Urinary bladder (tissue), 4 donors: ENCODE measurements around the gene SMIM35. TPM values are rescaled to one million over a fixed set of nuclear protein-coding genes. Genes with fewer than 3 reads are reported as not detected.

Source experiments
- DNase-seq: peaks from one replicate; pipeline ENCODE4 v3.0.0-alpha.2; 2015; ENCODE audit errors: extremely low spot score
- H3K27ac ChIP-seq: one replicate; pipeline ENCODE4 v1.5.1; 2013; ENCODE audit warnings: low read depth, mild to moderate bottlenecking, moderate library complexity
- H3K36me3 ChIP-seq: one replicate; pipeline ENCODE4 v1.6.1; 2013; ENCODE audit warnings: mild to moderate bottlenecking, moderate library complexity; ENCODE audit not compliant: insufficient read depth
- H3K4me1 ChIP-seq: one replicate; pipeline ENCODE4 v1.6.1; 2013; ENCODE audit warnings: mild to moderate bottlenecking, moderate library complexity; ENCODE audit not compliant: insufficient read depth
- H3K4me3 ChIP-seq: one replicate; pipeline ENCODE4 v1.5.1; 2013; ENCODE audit warnings: low read depth, low read length
- WGBS: extraction: QIAGEN DNeasy Blood & Tissue Kit; methylation state at CpG from one replicate; pipeline ENCODE4 v1.1.7; 2013; 5-methylcytosine and 5-hydroxymethylcytosine counted together
- polyA plus RNA-seq: library from polyadenylated mRNA; stranded (reverse); fragments of 200-250 nt; gene quantifications from one replicate; pipeline ENCODE4 v1.2.3, GENCODE V29; 2013
- total RNA-seq: library from RNA; depleted of rRNA; stranded (reverse); fragments of >200 nt; gene quantifications from one replicate; pipeline ENCODE4 v1.2.3, GENCODE V29; 2014
- donor health status: healthy with polysubstance abuse.
- donor health status: healthy.

Gene SMIM35
- total and polyA plus RNA-seq, 2 donors, result 0.03 TPM; not detected in 1

- DNase-seq, result no peak
- Histone ChIP-seq H3K36me3 (no peaks in the 10 kb centered on the region), H3K27ac (no peak overlapping the region), H3K4me1 (no peaks in the 10 kb centered on the region), H3K4me3 (no peak overlapping the region)
- WGBS, result 81% methylated on average over 12 of the region's 12 CpGs
Observed at GRCh38 chr11:118054712-118055640, 31.8 kb downstream of the SMIM35 start.

- WGBS, result 80% methylated on average over 13 of the region's 13 CpGs
- no peak overlapping the region for H3K27ac ChIP-seq
- no peaks in the 10 kb centered on the region for H3K4me1 ChIP-seq
- H3K36me3 ChIP-seq, result no peaks in the 10 kb centered on the region
- DNase-seq, result no peak
- no peak overlapping the region for H3K4me3 ChIP-seq
Observed at GRCh38 chr11:118052581-118053206, 34.1 kb downstream of the SMIM35 start.

GRCh38 chr11:118051611-118052461 lies 34.9 kb downstream of the SMIM35 start:
- DNase-seq, result no peak
- no peaks in the 10 kb centered on the region for H3K4me1 ChIP-seq
- no peaks in the 10 kb centered on the region for H3K36me3 ChIP-seq
- no peak overlapping the region for H3K4me3 ChIP-seq
- no peak overlapping the region for H3K27ac ChIP-seq
- 83% methylated on average over 16 of the region's 16 CpGs for WGBS

DNA sequence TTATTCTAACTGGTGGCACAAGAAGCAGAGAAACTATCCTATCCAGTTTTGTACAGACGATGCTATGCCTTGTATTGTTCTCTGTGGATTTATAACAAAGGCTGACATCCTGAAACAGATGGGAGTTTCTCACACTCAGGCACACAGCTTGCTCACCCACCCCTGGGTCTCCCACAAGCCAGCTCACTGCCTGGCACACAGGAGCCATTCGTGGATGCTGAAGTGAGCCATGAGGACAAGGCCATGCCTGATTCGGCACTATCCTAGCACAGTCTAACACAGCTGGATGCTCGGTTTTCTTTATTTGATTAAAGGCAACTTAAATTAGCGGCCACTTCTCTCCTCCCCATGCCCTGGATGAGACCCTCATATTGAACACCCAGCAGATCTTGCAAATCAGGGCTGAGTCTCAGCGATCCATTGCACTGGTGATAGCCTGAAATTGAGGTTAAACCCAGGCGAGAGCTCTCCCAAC lies 35.6 kb downstream of the SMIM35 start:
- no peak for DNase-seq
- Histone ChIP-seq H3K4me1 (no peaks in the 10 kb centered on the region), H3K36me3 (no peaks in the 10 kb centered on the region), H3K27ac (no peak overlapping the region), H3K4me3 (no peak overlapping the region)
- 89% methylated on average over 7 of the region's 7 CpGs for WGBS

GRCh38 chr11:118050208-118050891 lies 36.4 kb downstream of the SMIM35 start:
- DNase-seq, result no peak
- no peaks in the 10 kb centered on the region for H3K4me1 ChIP-seq
- H3K27ac ChIP-seq, result no peak overlapping the region
- H3K36me3 ChIP-seq, result no peaks in the 10 kb centered on the region
- H3K4me3 ChIP-seq, result no peak overlapping the region
- WGBS, result 94% methylated on average over 7 of the region's 7 CpGs

GRCh38 chr11:118049771-118050170 lies 37.0 kb downstream of the SMIM35 start:
- Histone ChIP-seq H3K36me3 (no peaks in the 10 kb centered on the region), H3K4me3 (no peak overlapping the region), H3K27ac (no peak overlapping the region), H3K4me1 (no peaks in the 10 kb centered on the region)
- WGBS, result 95% methylated on average over 6 of the region's 6 CpGs
- no peak for DNase-seq

- no peaks in the 10 kb centered on the region for H3K4me1 ChIP-seq
- no peaks in the 10 kb centered on the region for H3K36me3 ChIP-seq
- 74% methylated on average over 11 of the region's 11 CpGs for WGBS
- H3K4me3 ChIP-seq, result no peak overlapping the region
- no peak for DNase-seq
- H3K27ac ChIP-seq, result no peak overlapping the region
Observed at GRCh38 chr11:118048472-118049370, 38.0 kb downstream of the SMIM35 start.

- no peak overlapping the region for H3K4me3 ChIP-seq
- no peaks in the 10 kb centered on the region for H3K36me3 ChIP-seq
- H3K27ac ChIP-seq, result no peak overlapping the region
- H3K4me1 ChIP-seq, result no peaks in the 10 kb centered on the region
- DNase-seq, result no peak
- WGBS, result 79% methylated on average over 4 of the region's 4 CpGs
Observed at GRCh38 chr11:118047749-118048148, 39.0 kb downstream of the SMIM35 start.

DNA sequence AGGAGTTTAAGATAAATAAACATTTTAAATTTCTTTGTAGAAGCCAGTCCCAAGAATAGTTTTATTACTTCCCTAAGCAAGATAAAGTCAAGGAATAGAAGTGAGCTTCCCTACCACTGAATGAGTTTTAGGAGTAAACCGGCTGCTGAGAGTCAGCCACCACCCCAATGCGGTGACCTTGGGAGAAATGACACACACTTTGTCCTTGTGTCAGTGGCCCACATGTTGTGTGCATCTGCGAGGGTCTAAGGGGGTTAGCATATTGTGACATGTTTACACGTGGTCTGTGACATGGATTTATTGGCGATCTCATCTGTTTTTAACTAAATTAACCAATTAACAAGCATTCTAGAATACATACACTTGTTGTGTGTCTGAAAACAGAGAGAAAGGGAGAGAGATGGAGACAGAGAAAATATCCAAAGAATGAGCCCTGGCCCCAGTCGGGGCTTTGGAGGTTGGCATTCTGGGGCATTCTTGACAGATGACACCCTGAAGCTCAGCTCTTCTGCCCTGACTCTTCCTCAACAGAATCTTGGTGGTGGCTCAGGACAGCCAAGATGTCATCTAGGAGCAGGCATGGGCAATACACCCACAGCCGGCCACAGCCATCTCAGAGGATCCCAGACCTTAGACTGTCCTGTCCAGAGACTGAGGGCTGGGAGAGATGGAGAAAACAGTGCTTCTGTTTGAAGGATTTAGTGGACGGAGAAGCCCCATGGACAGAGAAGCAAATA lies 39.6 kb downstream of the SMIM35 start:
- DNase-seq, result no peak
- WGBS, result 69% methylated on average over 8 of the region's 8 CpGs
- Histone ChIP-seq H3K36me3 (no peaks in the 10 kb centered on the region), H3K4me3 (no peak overlapping the region), H3K27ac (no peak overlapping the region), H3K4me1 (no peaks in the 10 kb centered on the region)

DNA sequence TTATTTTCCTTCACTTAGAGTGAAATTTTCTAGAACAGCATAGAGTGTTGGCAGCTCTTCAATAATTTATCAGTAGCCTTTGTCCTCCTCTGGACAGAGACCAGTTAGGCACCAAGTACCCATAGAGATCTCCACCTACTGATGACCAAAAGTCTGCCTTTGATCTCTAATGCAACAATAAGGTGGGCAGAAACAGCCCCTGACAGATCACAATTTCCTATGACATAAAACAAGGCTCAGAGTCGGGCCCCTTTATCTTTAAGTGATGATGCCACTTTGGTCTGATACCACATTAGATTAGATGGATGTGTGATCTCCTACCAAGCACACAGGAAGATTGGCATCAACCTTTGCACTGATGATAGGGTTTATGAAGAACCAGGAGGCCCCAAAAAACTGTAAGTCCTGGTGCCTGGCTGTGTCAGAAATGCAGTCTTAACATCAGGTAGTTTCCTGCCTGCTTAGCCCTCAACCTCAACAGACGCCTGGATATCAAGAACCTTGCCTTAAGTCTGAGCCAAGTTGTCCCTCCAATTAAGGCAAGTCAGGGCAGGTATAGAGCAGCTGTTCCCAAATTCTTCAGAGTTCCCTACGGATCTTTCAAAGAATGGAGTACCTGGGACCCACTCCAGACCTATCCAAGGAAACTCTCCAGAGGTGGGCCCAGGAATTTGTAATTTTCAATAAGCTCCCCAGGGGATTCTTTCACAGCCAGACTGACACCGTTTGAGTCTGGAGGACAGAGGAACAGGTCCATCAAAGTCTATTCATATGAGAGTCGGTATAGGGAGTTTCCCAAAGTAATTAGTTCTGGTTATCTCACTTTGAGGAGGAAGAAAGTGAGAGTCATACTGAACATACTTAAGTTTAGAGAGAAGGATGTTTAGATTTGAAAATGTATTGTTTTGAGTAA lies 40.5 kb downstream of the SMIM35 start:
- DNase-seq, result no peak
- Histone ChIP-seq H3K27ac (no peak overlapping the region), H3K36me3 (no peaks in the 10 kb centered on the region), H3K4me3 (no peak overlapping the region), H3K4me1 (no peaks in the 10 kb centered on the region)
- 44% methylated on average over 5 of the region's 5 CpGs for WGBS

DNA sequence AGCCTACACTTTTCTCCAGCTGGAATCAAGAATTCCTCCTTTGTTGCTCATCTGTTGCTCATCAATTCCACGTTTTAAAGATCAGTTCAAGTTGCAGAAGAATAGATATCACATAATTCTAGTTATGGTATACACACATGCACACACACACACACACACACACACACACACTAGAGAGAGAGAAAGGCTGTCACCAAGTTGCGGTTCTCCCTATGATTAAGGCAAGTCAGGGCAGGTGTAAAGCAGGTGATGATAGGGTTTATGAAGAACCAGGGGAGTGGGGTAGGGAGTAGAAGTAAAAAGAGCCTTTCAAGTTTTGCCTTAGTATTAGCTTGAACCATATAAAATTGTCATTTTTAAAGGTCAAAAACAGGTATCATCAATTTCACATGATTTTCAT lies 41.6 kb downstream of the SMIM35 start:
- no peak for DNase-seq
- no peaks in the 10 kb centered on the region for H3K4me1 ChIP-seq
- no peak overlapping the region for H3K4me3 ChIP-seq

More for the DNA sequence above, 41.6 kb downstream of the SMIM35 start:
- Histone ChIP-seq H3K27ac (no peak overlapping the region), H3K36me3 (no peaks in the 10 kb centered on the region)
- WGBS, result 65% methylated on average over 2 of the region's 2 CpGs
